ENCODE data around the gene AXL. TPM values are rescaled to one million over a fixed set of nuclear protein-coding genes. Genes with fewer than 3 reads are reported as not detected.
"Not testable (repeated sequence)": the region's sequence is repeated elsewhere in the genome, so short reads cannot be mapped to it uniquely, and the experiment has no call there.

The AXL gene
- 0.05 and 0.17 TPM in 2 replicates for total RNA-seq

- intact Hi-C loops (cut with micrococcal nuclease) = no loop called here
These were observed at the start of gene AXL for GRCh38 chr19:41218615-41219507. Gene AXL, plus strand, starts transcription at chr19:41219223. Its CDS starts 170 bp downstream, at chr19:41219393.

- intact Hi-C loops (cut with micrococcal nuclease) = no loop called here
These were observed 46.5 kb upstream of the AXL start for GRCh38 chr19:41172297-41173164.

GRCh38 chr19:41174297-41174928 lies 44.6 kb upstream of the AXL start:
- intact Hi-C loops (cut with micrococcal nuclease) = no loop called here

- intact Hi-C loops (cut with micrococcal nuclease) = no loop called here
These were observed 42.9 kb upstream of the AXL start for GRCh38 chr19:41175801-41176777.

GRCh38 chr19:41180173-41180572 lies 38.9 kb upstream of the AXL start:
- intact Hi-C loops (cut with micrococcal nuclease) = not testable (repeated sequence)

- intact Hi-C loops (cut with micrococcal nuclease) = no loop called here
These were observed 31.8 kb upstream of the AXL start for GRCh38 chr19:41186971-41187883.

GRCh38 chr19:41187884-41188279 lies 31.1 kb upstream of the AXL start:
- intact Hi-C loops (cut with micrococcal nuclease) = no loop called here

- intact Hi-C loops (cut with micrococcal nuclease) = no loop called here
These were observed 29.5 kb upstream of the AXL start for GRCh38 chr19:41189425-41190065.

GRCh38 chr19:41192574-41193429 lies 26.2 kb upstream of the AXL start, which contains the start of gene CYP2S1:
Gene CYP2S1, plus strand, starts transcription at chr19:41193219. Its CDS starts 46 bp downstream, at chr19:41193265.
- intact Hi-C loops (cut with micrococcal nuclease) = no loop called here

- intact Hi-C loops (cut with micrococcal nuclease) = no loop called here
These were observed 25.4 kb upstream of the AXL start for GRCh38 chr19:41193430-41194156.

- intact Hi-C loops (cut with micrococcal nuclease) = no loop called here
These were observed 24.9 kb upstream of the AXL start for GRCh38 chr19:41194157-41194552.

- intact Hi-C loops (cut with micrococcal nuclease) = no loop called here
These were observed 23.1 kb upstream of the AXL start for GRCh38 chr19:41195675-41196497.

GRCh38 chr19:41198559-41198958 lies 20.5 kb upstream of the AXL start:
- intact Hi-C loops (cut with micrococcal nuclease) = no loop called here

- intact Hi-C loops (cut with micrococcal nuclease) = no loop called here
These were observed 15.7 kb upstream of the AXL start for GRCh38 chr19:41203371-41203770.

GRCh38 chr19:41204338-41204737 lies 14.7 kb upstream of the AXL start:
- intact Hi-C loops (cut with micrococcal nuclease) = loop anchor here (1.0 kb wide), 6 partner anchors 58 to 391 kb away; partner anchors contain the start of genes BCKDHA, DMAC2 and EXOSC5

GRCh38 chr19:41205995-41206394 lies 13.0 kb upstream of the AXL start:
- intact Hi-C loops (cut with micrococcal nuclease) = no loop called here

Data from T-helper 1 cell treated with Interleukin-12 subunit alpha and Interleukin-12 subunit beta and Interleukin-4 antibody, amounts not matched to agents 30 ng/mL and 1 ng/mL, for 36 hours (primary cell).